HepG2 (cell line): Measurements from ENCODE around the gene DHX32. TPM values are rescaled to one million over a fixed set of nuclear protein-coding genes. Genes with fewer than 3 reads are reported as not detected.

Experiments
- ELF1 ChIP-seq: sonication (generic); formaldehyde crosslinking; IDR thresholded peaks from 2 replicates; pipeline ENCODE4 v1.4.0; 2020; ENCODE audit warnings: missing genetic modification reagents
- JDP2 ChIP-seq: sonication (generic); formaldehyde crosslinking; IDR thresholded peaks from 2 replicates; pipeline ENCODE4 v1.8.1; 2022; ENCODE audit warnings: missing genetic modification reagents, borderline replicate concordance
- JUNB ChIP-seq: sonication (generic); formaldehyde crosslinking; IDR thresholded peaks from 2 replicates; pipeline ENCODE4 v1.8.0; 2022; ENCODE audit warnings: missing genetic modification reagents, mild to moderate bottlenecking, borderline replicate concordance
- MEF2D ChIP-seq: sonication (generic); formaldehyde crosslinking; IDR thresholded peaks from 2 replicates; pipeline ENCODE4 v1.5.1; 2020; ENCODE audit warnings: mild to moderate bottlenecking, missing genetic modification reagents
- PAWR ChIP-seq: sonication (generic); formaldehyde crosslinking; IDR thresholded peaks from 2 replicates; pipeline ENCODE4 v1.4.0; 2020; ENCODE audit warnings: missing genetic modification reagents, mild to moderate bottlenecking, borderline replicate concordance
- PHF20 ChIP-seq: sonication (generic); formaldehyde crosslinking; IDR thresholded peaks from 2 replicates; pipeline ENCODE4 v1.5.0; 2020; ENCODE audit warnings: mild to moderate bottlenecking, missing genetic modification reagents
- SIX1 ChIP-seq: sonication (generic); formaldehyde crosslinking; IDR thresholded peaks from 2 replicates; pipeline ENCODE4 v1.4.0; 2020; ENCODE audit warnings: missing genetic modification reagents, borderline replicate concordance
- SNRNP70 ChIP-seq: fragments of 200-400 bp; formaldehyde crosslinking; IDR thresholded peaks from 2 replicates; pipeline ENCODE4 v1.6.1; 2017; ENCODE audit warnings: mild to moderate bottlenecking, low read depth, low read length, moderate library complexity
- THAP8 ChIP-seq: sonication (generic); formaldehyde crosslinking; IDR thresholded peaks from 2 replicates; pipeline ENCODE4 v1.5.1; 2020; ENCODE audit warnings: missing genetic modification reagents, mild to moderate bottlenecking, borderline replicate concordance
- THRA ChIP-seq: sonication (generic); formaldehyde crosslinking; IDR thresholded peaks from 2 replicates; pipeline ENCODE4 v1.4.0; 2020; ENCODE audit warnings: missing genetic modification reagents, borderline replicate concordance
- ZBED4 ChIP-seq: sonication (generic); formaldehyde crosslinking; IDR thresholded peaks from 2 replicates; pipeline ENCODE4 v1.4.0; 2020; ENCODE audit warnings: missing genetic modification reagents, borderline replicate concordance
- ZNF646 ChIP-seq: sonication (generic); formaldehyde crosslinking; IDR thresholded peaks from 2 replicates; pipeline ENCODE4 v1.9.0; 2021; ENCODE audit warnings: mild to moderate bottlenecking, missing genetic modification reagents
- ZNF746 ChIP-seq: sonication (generic); formaldehyde crosslinking; IDR thresholded peaks from 2 replicates; pipeline ENCODE4 v1.8.0; 2022; ENCODE audit warnings: mild to moderate bottlenecking, missing genetic modification reagents
- polyA plus RNA-seq, 8 experiments: library from polyadenylated mRNA; depleted of rRNA in 3 of 8; stranded (reverse) in 7 of 8; unstranded in 1 of 8; fragments of >200 nt; fragmentation: Illumina TruSeq in 4 of 8; extraction: Trizol in 4 of 8; gene quantifications; 2 replicates each; pipeline versions ENCODE4 v1.2.1 to v1.2.3, GENCODE V29; 2011 to 2016; ENCODE audit warnings: low read depth in 4 of 8, missing spikeins in 1 of 8, mixed read lengths in 1 of 8; ENCODE audit not compliant: insufficient read depth in 1 of 8
- total RNA-seq, 5 experiments: library from RNA; depleted of rRNA; stranded (reverse); fragments of >200 nt; fragmentation: Illumina TruSeq; extraction: Trizol; gene quantifications; 2 replicates each; pipeline ENCODE4 v1.2.3, GENCODE V29; 2016; ENCODE audit warnings: low read depth in 1 of 5
- TF ChIP-seq, protein P1 (sequence below): sonication (generic); formaldehyde crosslinking; IDR thresholded peaks from 2 replicates; pipeline ENCODE4 v1.8.0; 2022; ENCODE audit warnings: low read depth, missing genetic modification reagents

The DHX32 gene
- total and polyA plus RNA-seq, 2 of the 13 experiments (the other 11 are each of a cell fraction or from before 2014, with no cell fraction given): 15.5 to 16.5 TPM

DNA sequence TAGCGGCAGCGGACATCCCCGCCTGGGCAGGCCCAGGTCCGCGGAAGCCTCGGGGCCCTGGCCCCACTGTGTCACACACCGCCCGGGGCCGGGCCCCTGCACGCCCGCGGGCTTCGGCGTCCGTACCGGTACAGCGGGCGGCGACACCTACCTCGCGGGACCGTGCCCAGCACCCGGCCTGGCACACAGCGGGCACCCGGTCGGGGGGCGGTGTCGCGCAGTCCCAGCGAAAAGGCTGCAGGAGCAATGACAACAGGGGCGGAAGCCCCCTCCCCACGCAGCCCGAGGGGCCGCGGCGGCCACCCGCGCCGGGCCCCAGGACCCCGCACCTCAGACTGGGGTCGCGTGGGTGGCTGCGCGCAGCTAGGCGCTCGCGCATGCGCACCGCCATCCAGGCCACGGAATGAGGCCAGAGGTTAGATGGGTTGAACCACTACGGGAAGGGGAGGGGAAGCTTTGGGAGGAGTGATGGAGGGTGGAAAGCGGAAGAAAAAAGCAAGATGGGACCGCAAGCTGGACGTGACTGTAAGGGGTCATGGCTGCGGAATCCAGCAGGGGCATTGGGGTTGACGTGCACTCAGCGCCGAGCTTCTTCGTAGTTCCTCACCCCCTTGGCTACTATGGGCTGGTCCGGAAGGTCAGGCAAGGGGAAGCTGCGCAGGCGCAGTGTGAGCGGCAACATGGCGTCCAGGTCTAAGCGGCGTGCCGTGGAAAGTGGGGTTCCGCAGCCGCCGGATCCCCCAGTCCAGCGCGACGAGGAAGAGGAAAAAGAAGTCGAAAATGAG, 58.0 kb downstream of the DHX32 start, which contains the start of the genes BCCIP and UROS (continued):
- TF ChIP-seq ZBED4 (CRISPR knock-in tag): no peak
- peak; percentile 56; the same call in 1 of the 2 replicates for TF ChIP-seq ELF1
- no peak for TF ChIP-seq PAWR (CRISPR knock-in tag)
- TF ChIP-seq THRA: peak; percentile 31; the same call in 1 of the 2 replicates
- TF ChIP-seq JDP2 (CRISPR knock-in tag): no peak
- no peak for TF ChIP-seq SNRNP70
- TF ChIP-seq, protein P1, sequence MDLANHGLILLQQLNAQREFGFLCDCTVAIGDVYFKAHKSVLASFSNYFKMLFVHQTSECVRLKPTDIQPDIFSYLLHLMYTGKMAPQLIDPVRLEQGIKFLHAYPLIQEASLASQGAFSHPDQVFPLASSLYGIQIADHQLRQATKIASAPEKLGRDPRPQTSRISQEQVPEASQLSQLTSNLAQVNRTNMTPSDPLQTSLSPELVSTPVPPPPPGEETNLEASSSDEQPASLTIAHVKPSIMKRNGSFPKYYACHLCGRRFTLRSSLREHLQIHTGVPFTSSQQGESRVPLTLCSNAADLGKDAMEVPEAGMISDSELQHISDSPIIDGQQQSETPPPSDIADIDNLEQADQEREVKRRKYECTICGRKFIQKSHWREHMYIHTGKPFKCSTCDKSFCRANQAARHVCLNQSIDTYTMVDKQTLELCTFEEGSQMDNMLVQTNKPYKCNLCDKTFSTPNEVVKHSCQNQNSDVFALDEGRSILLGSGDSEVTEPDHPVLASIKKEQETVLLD (CRISPR knock-in tag): no peak
- TF ChIP-seq ZNF746 (CRISPR knock-in tag): no peak
- 0 out of 2 replicates have a peak, but pooled peaks have one; percentile 68 for TF ChIP-seq MEF2D (CRISPR knock-in tag)
- peak; percentile 71 for TF ChIP-seq PHF20 (CRISPR knock-in tag)
- TF ChIP-seq THAP8 (CRISPR knock-in tag): no peak
- no peak for TF ChIP-seq JUNB (CRISPR knock-in tag)
- TF ChIP-seq ZNF646: no peak
- TF ChIP-seq SIX1: no peak
